ENCODE results near the gene RUNX2. TPM values are rescaled to one million over a fixed set of nuclear protein-coding genes. Genes with fewer than 3 reads are reported as not detected.
"Not testable (repeated sequence)": the region's sequence is repeated elsewhere in the genome, so short reads cannot be mapped to it uniquely, and the experiment has no call there.

The RUNX2 gene
- total and polyA plus RNA-seq, 12 donors = 0.20 to 3.0 (median 1.6) TPM

DNA sequence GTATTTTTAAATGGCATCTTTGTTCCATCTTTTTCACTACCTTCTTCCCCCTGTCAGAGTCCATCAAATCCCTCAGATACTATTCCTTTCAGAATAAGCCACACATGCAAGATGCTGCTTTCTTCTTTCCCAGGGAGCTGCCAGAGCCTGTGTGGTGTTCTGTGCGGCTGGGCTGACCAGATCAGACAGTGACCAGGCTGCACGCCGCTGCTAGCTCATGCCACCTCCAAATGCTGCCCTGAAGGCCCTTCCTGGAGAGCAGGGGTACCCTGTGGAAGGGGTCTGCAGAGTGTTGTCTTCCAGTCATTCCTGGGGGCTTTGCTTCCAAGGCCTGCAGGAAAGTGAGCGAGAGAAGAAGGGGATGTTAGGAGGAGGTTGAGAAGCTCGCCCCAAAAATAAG, 228.7 kb downstream of the RUNX2 start:
- Histone ChIP-seq H3K36me3 (no peaks in the 10 kb centered on the region), H3K27ac (peak overlapping the region in 1 of 10 donors; percentile 47), H3K9me3 (no peaks in the 10 kb centered on the region), H3K4me1 (peaks cover 0 to 17% (median 9%) of the 10 kb centered on the region in 9 donors), H3K27me3 (no peaks in the 10 kb centered on the region), H3K4me3 (peak overlapping the region in 2 of 10 donors; percentile 31 to 32)
- TF ChIP-seq, protein P1, sequence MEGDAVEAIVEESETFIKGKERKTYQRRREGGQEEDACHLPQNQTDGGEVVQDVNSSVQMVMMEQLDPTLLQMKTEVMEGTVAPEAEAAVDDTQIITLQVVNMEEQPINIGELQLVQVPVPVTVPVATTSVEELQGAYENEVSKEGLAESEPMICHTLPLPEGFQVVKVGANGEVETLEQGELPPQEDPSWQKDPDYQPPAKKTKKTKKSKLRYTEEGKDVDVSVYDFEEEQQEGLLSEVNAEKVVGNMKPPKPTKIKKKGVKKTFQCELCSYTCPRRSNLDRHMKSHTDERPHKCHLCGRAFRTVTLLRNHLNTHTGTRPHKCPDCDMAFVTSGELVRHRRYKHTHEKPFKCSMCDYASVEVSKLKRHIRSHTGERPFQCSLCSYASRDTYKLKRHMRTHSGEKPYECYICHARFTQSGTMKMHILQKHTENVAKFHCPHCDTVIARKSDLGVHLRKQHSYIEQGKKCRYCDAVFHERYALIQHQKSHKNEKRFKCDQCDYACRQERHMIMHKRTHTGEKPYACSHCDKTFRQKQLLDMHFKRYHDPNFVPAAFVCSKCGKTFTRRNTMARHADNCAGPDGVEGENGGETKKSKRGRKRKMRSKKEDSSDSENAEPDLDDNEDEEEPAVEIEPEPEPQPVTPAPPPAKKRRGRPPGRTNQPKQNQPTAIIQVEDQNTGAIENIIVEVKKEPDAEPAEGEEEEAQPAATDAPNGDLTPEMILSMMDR (IDR thresholded peaks at IDR 0.05) = no peak
- 83 to 88% methylated on average over 5 of the region's 5 CpGs for WGBS, 2 donors
- ATAC-seq (peak in 3 of 8 donors; percentile 33 to 59 (median 56)), DNase-seq (no peak)
- intact Hi-C loops (cut with DNase I) = no loop called here

DNA sequence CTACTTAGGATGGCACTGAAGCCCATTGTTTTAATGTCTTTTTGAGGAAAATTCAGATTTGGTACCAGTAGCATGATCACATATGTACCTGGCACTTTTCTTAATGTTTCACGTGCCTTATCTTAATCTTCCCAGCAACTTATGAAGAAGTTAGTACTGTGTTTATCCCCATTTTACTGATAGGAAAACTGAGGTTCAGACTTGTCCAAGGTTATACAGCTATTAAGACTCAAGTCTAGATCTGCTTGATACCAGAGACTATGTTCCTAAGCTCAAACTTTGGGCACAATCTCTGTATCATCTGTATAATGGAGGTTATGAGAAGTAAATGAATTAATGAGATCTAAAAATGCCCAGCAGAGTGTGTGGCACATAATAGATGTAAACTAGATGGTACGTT, 229.3 kb downstream of the RUNX2 start:
- H3K4me1 ChIP-seq = peaks cover 0 to 17% (median 9%) of the 10 kb centered on the region in 9 donors
- TF ChIP-seq, protein P1 (IDR thresholded peaks at IDR 0.05) = no peak
- H3K36me3 ChIP-seq = no peaks in the 10 kb centered on the region
- no peak overlapping the region for H3K4me3 ChIP-seq
- DNase-seq (no peak), ATAC-seq (no peak)
- WGBS, 2 donors = 86 to 92% methylated on average over 2 of the region's 2 CpGs
- no peaks in the 10 kb centered on the region for H3K27me3 ChIP-seq
- no peaks in the 10 kb centered on the region for H3K9me3 ChIP-seq
- intact Hi-C loops (cut with DNase I) = no loop called here
- H3K27ac ChIP-seq = no peak overlapping the region

DNA sequence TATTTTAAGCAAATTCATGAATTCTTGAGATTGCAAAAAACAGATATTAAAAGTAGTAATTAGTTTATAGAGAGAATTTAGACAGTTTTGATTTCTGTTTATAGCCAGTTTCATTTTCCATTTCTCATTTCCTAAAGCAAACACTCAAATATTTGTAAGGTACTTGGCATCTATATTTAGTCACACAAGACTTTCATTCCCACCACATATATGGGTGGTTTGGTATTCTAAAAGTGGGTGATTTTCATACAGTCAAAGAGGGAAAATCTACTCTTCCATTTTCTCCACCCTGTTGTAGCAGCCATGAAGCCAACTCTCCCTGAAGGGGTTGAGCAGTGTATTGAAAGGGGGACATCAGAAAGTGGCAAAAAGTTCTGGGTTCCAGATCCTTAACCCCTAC, 230.7 kb downstream of the RUNX2 start:
- DNase-seq (no peak), ATAC-seq (no peak)
- Histone ChIP-seq H3K27me3 (no peaks in the 10 kb centered on the region), H3K9me3 (no peaks in the 10 kb centered on the region), H3K4me1 (peaks cover 0 to 22% (median 13%) of the 10 kb centered on the region in 9 donors), H3K4me3 (no peak overlapping the region), H3K36me3 (no peaks in the 10 kb centered on the region), H3K27ac (no peak overlapping the region)
- intact Hi-C loops (cut with DNase I) = no loop called here
- TF ChIP-seq, protein P1 (IDR thresholded peaks at IDR 0.05) = no peak

DNA sequence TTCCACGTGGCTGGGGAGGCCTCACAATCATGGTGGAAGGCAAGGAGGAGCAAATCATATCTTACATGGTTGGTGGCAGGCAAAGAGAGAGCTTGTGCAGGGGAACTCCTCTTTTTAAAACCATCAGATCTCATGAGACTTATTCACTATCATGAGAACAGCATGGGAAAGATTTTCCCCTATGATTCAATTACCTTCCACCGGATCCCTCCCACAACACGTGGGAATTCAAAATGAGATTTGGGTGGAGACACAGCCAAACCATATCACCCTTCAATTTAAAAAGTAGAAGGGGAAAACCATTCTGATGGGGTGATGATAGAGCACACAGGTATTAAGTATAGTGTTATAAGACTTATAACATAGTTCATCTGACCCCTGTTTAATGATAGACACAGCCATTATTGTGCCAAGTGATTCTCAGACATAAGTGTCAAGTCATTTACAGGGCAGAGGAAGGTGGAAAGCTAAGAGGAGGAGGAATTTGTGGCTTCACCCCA, 232.2 kb downstream of the RUNX2 start:
- H3K36me3 ChIP-seq; ATAC-seq; H3K4me3 ChIP-seq; H3K9me3 ChIP-seq; DNase-seq; intact Hi-C loops (cut with DNase I); H3K27ac ChIP-seq; H3K27me3 ChIP-seq: not testable (repeated sequence)
- WGBS, 2 donors = 81 to 89% methylated on average over 3 of the region's 3 CpGs
- H3K4me1 ChIP-seq = peaks cover 0 to 26% (median 13%) of the 10 kb centered on the region in 9 donors

DNA sequence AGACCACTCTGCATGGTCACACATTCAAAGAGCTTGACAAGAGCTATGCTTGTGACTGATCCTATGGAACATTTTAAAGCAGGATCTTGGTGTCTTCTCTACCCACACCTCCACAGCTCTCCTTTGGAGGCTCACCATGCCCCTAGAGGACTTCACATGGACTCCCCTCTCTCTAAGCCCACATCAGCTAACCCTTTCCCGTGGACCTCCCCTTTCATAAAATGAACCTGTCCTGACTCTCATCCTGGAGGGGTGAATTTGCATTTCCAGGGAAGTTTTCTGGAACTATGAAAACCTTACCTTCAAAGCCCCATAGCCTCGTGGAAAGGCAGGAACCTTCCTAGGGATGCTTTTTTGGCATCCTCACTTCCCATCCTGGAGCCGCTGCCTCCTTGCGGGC, 234.0 kb downstream of the RUNX2 start:
- 91 to 92% methylated on average over 4 of the region's 4 CpGs for WGBS, 2 donors
- Histone ChIP-seq H3K27ac (no peak overlapping the region), H3K4me1 (peaks cover 0 to 10% (median 1%) of the 10 kb centered on the region in 9 donors), H3K9me3 (no peaks in the 10 kb centered on the region), H3K4me3 (no peak overlapping the region), H3K27me3 (no peaks in the 10 kb centered on the region), H3K36me3 (no peaks in the 10 kb centered on the region)
- ATAC-seq = no peak
- intact Hi-C loops (cut with DNase I) = no loop called here
- no peak for DNase-seq
- TF ChIP-seq, protein P1 (IDR thresholded peaks at IDR 0.05) = no peak
